ENCODE data around the gene POP4.

- no peak for TF ChIP-seq SP1 (IDR thresholded peaks at IDR 0.05; ENCODE audit: low read depth, low read length)
- no peak for TF ChIP-seq CTCF (IDR thresholded peaks at IDR 0.05 in 2 of 3, conservative IDR thresholded peaks at IDR 0.05 in 1 of 3; ENCODE audit: control insufficient read depth in 2 of 3, extremely low read depth in 1 of 3, insufficient read depth in 1 of 3, low read depth in 3 of 3, low read length in 3 of 3)
- TF ChIP-seq TCF12 (IDR thresholded peaks at IDR 0.05; ENCODE audit: low read depth, low read length) = no peak
- TF ChIP-seq, protein P1, sequence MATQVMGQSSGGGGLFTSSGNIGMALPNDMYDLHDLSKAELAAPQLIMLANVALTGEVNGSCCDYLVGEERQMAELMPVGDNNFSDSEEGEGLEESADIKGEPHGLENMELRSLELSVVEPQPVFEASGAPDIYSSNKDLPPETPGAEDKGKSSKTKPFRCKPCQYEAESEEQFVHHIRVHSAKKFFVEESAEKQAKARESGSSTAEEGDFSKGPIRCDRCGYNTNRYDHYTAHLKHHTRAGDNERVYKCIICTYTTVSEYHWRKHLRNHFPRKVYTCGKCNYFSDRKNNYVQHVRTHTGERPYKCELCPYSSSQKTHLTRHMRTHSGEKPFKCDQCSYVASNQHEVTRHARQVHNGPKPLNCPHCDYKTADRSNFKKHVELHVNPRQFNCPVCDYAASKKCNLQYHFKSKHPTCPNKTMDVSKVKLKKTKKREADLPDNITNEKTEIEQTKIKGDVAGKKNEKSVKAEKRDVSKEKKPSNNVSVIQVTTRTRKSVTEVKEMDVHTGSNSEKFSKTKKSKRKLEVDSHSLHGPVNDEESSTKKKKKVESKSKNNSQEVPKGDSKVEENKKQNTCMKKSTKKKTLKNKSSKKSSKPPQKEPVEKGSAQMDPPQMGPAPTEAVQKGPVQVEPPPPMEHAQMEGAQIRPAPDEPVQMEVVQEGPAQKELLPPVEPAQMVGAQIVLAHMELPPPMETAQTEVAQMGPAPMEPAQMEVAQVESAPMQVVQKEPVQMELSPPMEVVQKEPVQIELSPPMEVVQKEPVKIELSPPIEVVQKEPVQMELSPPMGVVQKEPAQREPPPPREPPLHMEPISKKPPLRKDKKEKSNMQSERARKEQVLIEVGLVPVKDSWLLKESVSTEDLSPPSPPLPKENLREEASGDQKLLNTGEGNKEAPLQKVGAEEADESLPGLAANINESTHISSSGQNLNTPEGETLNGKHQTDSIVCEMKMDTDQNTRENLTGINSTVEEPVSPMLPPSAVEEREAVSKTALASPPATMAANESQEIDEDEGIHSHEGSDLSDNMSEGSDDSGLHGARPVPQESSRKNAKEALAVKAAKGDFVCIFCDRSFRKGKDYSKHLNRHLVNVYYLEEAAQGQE (IDR thresholded peaks at IDR 0.05; ENCODE audit: low read depth, low read length) = no peak
- TF ChIP-seq ZSCAN29 (IDR thresholded peaks at IDR 0.05) = no peak
- TF ChIP-seq, protein P2, sequence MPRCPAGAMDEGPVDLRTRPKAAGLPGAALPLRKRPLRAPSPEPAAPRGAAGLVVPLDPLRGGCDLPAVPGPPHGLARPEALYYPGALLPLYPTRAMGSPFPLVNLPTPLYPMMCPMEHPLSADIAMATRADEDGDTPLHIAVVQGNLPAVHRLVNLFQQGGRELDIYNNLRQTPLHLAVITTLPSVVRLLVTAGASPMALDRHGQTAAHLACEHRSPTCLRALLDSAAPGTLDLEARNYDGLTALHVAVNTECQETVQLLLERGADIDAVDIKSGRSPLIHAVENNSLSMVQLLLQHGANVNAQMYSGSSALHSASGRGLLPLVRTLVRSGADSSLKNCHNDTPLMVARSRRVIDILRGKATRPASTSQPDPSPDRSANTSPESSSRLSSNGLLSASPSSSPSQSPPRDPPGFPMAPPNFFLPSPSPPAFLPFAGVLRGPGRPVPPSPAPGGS (IDR thresholded peaks at IDR 0.05; ENCODE audit: borderline replicate concordance, insufficient read depth, low read depth, low read length, poor library complexity, severe bottlenecking) = no peak
- TF ChIP-seq POLR2A (IDR thresholded peaks at IDR 0.05; ENCODE audit: low read depth, low read length) = no peak
- TF ChIP-seq NFXL1 (IDR thresholded peaks at IDR 0.05; ENCODE audit: borderline replicate concordance) = no peak
- TF ChIP-seq CBFB (IDR thresholded peaks at IDR 0.05; ENCODE audit: low read depth) = no peak
- no peak for TF ChIP-seq MYC (IDR thresholded peaks at IDR 0.05; ENCODE audit: insufficient read depth, insufficient read length, insufficient replicate concordance, low read length, severe bottlenecking)
- TF ChIP-seq RB1 (IDR thresholded peaks at IDR 0.05; ENCODE audit: borderline replicate concordance) = no peak
- TF ChIP-seq MTA3 (IDR thresholded peaks at IDR 0.05; ENCODE audit: borderline replicate concordance, low read length) = no peak
Observed at GRCh38 chr19:29574510-29574909, 31.6 kb upstream of the POP4 start.
